ENCODE data around the gene KLK15. TPM values are rescaled to one million over a fixed set of nuclear protein-coding genes. Genes with fewer than 3 reads are reported as not detected.

KLK15 gene
- total and polyA plus RNA-seq, 2 experiments from 2014 or later: not detected

GRCh38 chr19:50820549-50821247, 12.7 kb downstream of the KLK15 start:
- in situ Hi-C loops (cut with MboI): no loop called here
- Histone ChIP-seq H4K20me1 (ENCODE audit: insufficient read depth) (no peaks in the 10 kb centered on the region), H2AFZ (no peak overlapping the region), H3K9me2 (ENCODE audit: insufficient read depth) (no peaks in the 10 kb centered on the region), H3K9ac (no peak overlapping the region), H3K4me2 (ENCODE audit: unreplicated experiment) (no peak overlapping the region), H3K36me3 (ENCODE audit: low read depth) (no peaks in the 10 kb centered on the region), H3K9me3 (ENCODE audit: low read depth) (no peaks in the 10 kb centered on the region), H3F3A (ENCODE audit: insufficient read depth) (no peaks in the 10 kb centered on the region), H3K4me3 (no peak overlapping the region), H3K4me1 (ENCODE audit: insufficient read depth) (no peaks in the 10 kb centered on the region), H3K27ac (no peak overlapping the region), H3K27me3 (replicated peaks; ENCODE audit: insufficient read depth) (peaks cover 42% of the 10 kb centered on the region), H3K79me2 (ENCODE audit: insufficient read depth) (no peaks in the 10 kb centered on the region)
- no peak for DNase-seq
- 10 to 11% methylated on average over 8 to 21 of the region's 21 CpGs for WGBS, 2 experiments (ENCODE audit: low coverage in 1 of 2, low lambda C conversion rate in 2 of 2, missing lambda C conversion rate in 2 of 2)
- no peak for TF ChIP-seq EZH2 (IDR thresholded peaks at IDR 0.05; ENCODE audit: insufficient read depth, poor library complexity, severe bottlenecking)
- TF ChIP-seq EZH2phosphoT487 (IDR thresholded peaks at IDR 0.05; ENCODE audit: insufficient read depth, low read depth): no peak

DNA sequence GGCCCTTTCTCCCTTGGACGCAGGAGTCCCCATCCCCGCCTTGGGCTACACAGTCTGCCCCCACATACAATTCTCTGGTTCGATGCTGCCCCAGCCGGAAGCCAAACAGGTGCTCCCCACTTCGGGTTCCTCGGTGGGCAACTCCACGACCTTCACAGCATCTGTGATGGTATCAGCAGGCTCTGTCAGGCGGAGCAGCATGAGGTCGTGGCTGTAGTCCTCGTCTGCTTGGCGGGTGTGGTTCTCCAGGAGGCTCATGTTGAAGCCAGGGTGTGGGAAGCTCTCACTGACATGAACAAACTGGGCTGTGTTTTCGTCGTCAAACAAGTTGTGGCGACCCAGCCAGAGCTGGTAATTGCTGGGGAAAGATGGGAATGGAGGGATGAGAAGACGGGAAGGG, 13.3 kb downstream of the KLK15 start:
- Histone ChIP-seq H3F3A (ENCODE audit: insufficient read depth) (no peaks in the 10 kb centered on the region), H3K36me3 (ENCODE audit: low read depth) (no peaks in the 10 kb centered on the region), H4K20me1 (ENCODE audit: insufficient read depth) (no peaks in the 10 kb centered on the region), H3K4me2 (ENCODE audit: unreplicated experiment) (no peak overlapping the region), H3K79me2 (ENCODE audit: insufficient read depth) (no peaks in the 10 kb centered on the region), H3K9ac (no peak overlapping the region), H3K4me3 (no peak overlapping the region), H3K9me3 (ENCODE audit: low read depth) (no peaks in the 10 kb centered on the region), H3K9me2 (ENCODE audit: insufficient read depth) (no peaks in the 10 kb centered on the region), H3K27me3 (replicated peaks; ENCODE audit: insufficient read depth) (peaks cover 40% of the 10 kb centered on the region), H3K27ac (no peak overlapping the region), H3K4me1 (ENCODE audit: insufficient read depth) (no peaks in the 10 kb centered on the region), H2AFZ (no peak overlapping the region)
- no peak for DNase-seq
- TF ChIP-seq EZH2 (IDR thresholded peaks at IDR 0.05; ENCODE audit: insufficient read depth, poor library complexity, severe bottlenecking): no peak
- no peak for TF ChIP-seq EZH2phosphoT487 (IDR thresholded peaks at IDR 0.05; ENCODE audit: insufficient read depth, low read depth)
- WGBS, 2 experiments (ENCODE audit: low coverage in 1 of 2, low lambda C conversion rate in 2 of 2, missing lambda C conversion rate in 2 of 2): 1 to 2% methylated on average over 13 to 15 of the region's 15 CpGs
- in situ Hi-C loops (cut with MboI): no loop called here

DNA sequence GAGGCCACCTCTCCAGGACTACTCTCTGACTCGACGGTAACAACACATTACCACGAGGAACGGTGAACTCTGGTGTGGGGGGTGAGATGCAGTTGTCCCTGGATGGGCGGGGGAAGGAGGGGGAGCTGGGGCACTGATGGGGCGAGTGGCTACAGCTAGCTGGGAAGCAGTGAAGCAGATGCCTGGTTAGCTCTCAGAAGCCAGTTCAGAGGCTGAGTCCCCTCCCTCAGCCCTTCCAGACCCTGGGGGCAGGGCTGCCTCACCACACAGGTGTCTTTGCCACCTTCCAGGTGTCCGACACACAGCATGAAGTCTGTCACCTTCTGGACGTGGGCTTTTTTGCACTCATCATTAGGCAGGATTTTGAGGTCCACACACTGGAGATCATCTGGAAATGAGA, 13.7 kb downstream of the KLK15 start:
- H4K20me1 ChIP-seq (ENCODE audit: insufficient read depth): no peaks in the 10 kb centered on the region
- TF ChIP-seq EZH2 (IDR thresholded peaks at IDR 0.05; ENCODE audit: insufficient read depth, poor library complexity, severe bottlenecking): no peak
- H3K4me2 ChIP-seq (ENCODE audit: unreplicated experiment): no peak overlapping the region
- peaks cover 36% of the 10 kb centered on the region for H3K27me3 ChIP-seq (replicated peaks; ENCODE audit: insufficient read depth)
- no peaks in the 10 kb centered on the region for H3K36me3 ChIP-seq (ENCODE audit: low read depth)
- no peak overlapping the region for H3K4me3 ChIP-seq
- DNase-seq: no peak
- no peak overlapping the region for H3K27ac ChIP-seq
- no peak overlapping the region for H2AFZ ChIP-seq
- no peaks in the 10 kb centered on the region for H3F3A ChIP-seq (ENCODE audit: insufficient read depth)
- no peaks in the 10 kb centered on the region for H3K79me2 ChIP-seq (ENCODE audit: insufficient read depth)
- H3K9me3 ChIP-seq (ENCODE audit: low read depth): no peaks in the 10 kb centered on the region
- 8 to 20% methylated on average over 6 to 8 of the region's 8 CpGs for WGBS, 2 experiments (ENCODE audit: low coverage in 1 of 2, low lambda C conversion rate in 2 of 2, missing lambda C conversion rate in 2 of 2)
- H3K4me1 ChIP-seq (ENCODE audit: insufficient read depth): no peaks in the 10 kb centered on the region
- in situ Hi-C loops (cut with MboI): no loop called here
- H3K9ac ChIP-seq: no peak overlapping the region
- no peaks in the 10 kb centered on the region for H3K9me2 ChIP-seq (ENCODE audit: insufficient read depth)

DNA sequence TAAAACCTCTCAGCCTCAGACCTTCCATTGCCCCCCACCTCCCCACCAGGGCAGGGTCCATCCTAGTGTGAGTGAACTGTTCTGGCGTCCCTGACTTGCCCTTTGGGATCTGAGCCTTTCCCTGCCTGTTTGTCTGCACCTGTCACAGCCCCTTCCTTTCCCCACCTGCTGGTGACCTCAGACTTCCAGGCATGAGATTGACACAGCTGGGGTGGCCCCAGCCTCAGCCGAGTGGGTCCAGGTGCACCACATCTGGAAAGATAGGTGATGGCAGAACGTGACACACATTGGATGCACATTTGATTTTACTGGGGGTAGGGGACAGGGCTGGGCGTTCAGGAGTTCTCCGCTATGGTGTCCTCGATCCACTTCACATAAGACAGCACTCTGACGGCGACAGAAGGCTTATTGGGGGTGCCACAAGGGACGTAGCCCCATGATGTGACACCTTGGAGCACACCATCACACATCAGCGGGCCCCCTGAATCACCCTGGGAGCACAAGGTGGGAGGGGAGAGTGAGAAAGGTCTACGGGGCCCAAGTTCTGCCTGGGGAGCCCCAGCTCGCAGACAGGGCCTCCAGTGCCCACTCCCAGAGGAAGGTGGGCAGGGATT, 14.4 kb downstream of the KLK15 start:
- Histone ChIP-seq H3K9ac (no peak overlapping the region), H3K27me3 (replicated peaks; ENCODE audit: insufficient read depth) (peaks cover 38% of the 10 kb centered on the region), H3F3A (ENCODE audit: insufficient read depth) (no peaks in the 10 kb centered on the region), H3K27ac (no peak overlapping the region), H4K20me1 (ENCODE audit: insufficient read depth) (no peaks in the 10 kb centered on the region), H2AFZ (no peak overlapping the region), H3K36me3 (ENCODE audit: low read depth) (no peaks in the 10 kb centered on the region), H3K4me2 (ENCODE audit: unreplicated experiment) (no peak overlapping the region), H3K4me3 (no peak overlapping the region), H3K4me1 (ENCODE audit: insufficient read depth) (no peaks in the 10 kb centered on the region), H3K9me2 (ENCODE audit: insufficient read depth) (no peaks in the 10 kb centered on the region), H3K79me2 (ENCODE audit: insufficient read depth) (no peaks in the 10 kb centered on the region), H3K9me3 (ENCODE audit: low read depth) (no peaks in the 10 kb centered on the region)
- DNase-seq: no peak
- TF ChIP-seq EZH2phosphoT487 (IDR thresholded peaks at IDR 0.05; ENCODE audit: insufficient read depth, low read depth) (no peak), EZH2 (IDR thresholded peaks at IDR 0.05; ENCODE audit: insufficient read depth, poor library complexity, severe bottlenecking) (no peak)
- in situ Hi-C loops (cut with MboI): no loop called here
- WGBS, 2 experiments (ENCODE audit: low coverage in 1 of 2, low lambda C conversion rate in 2 of 2, missing lambda C conversion rate in 2 of 2): 40 to 42% methylated on average over 12 of the region's 12 CpGs

All from GM23248 (cell line).